22Rv1 (cell line): ENCODE results near the gene PRR33.

Source experiments
- CTCF ChIP-seq: fragments of 450-650 bp; IDR thresholded peaks from 2 replicates; pipeline ENCODE4 v1.5.1; 2017; ENCODE audit warnings: mild to moderate bottlenecking
- ZFX ChIP-seq: fragments of 450-650 bp; IDR thresholded peaks from 2 replicates; pipeline ENCODE4 v1.6.1; 2017; ENCODE audit warnings: antibody characterized with exemption, borderline replicate concordance

GRCh38 chr11:1936072-1936780, 44.5 kb upstream of the PRR33 start:
- TF ChIP-seq CTCF: no peak
- no peak for TF ChIP-seq ZFX
